IMR-90 (cell line): ENCODE results near the gene STOX1. TPM values are rescaled to one million over a fixed set of nuclear protein-coding genes. Genes with fewer than 3 reads are reported as not detected.

Source experiments
- ATAC-seq: fragments of 200-7000 bp; cut with Tn5 transposase; 2 replicates; pipeline ENCODE4 v1.9.1; 2020; ENCODE audit warnings: low read depth, mild to moderate bottlenecking, moderate library complexity
- BruUV-seq: library from RNA; stranded (reverse); fragments of 400-500 nt; replicated peaks from 2 replicates; lab custom pipeline; 2021; lab: Mats Ljungman, UMichigan
- CTCF ChIA-PET: fragments of 300-600 bp; formaldehyde crosslinking; extraction: SDS; loops from one replicate; lab custom pipeline; 2021; ENCODE audit warnings: antibody characterized with exemption; lab: Yijun Ruan, JAX
- POLR2A ChIA-PET: fragments of 300-600 bp; sonication (Branson Sonifier 250); formaldehyde crosslinking; loops from one replicate; lab custom pipeline; 2022; ENCODE audit warnings: antibody characterized with exemption; ENCODE audit not compliant: unreplicated experiment; lab: Charles Lee
- DNase-seq: peaks from one replicate; pipeline ENCODE4 v3.0.0; 2013
- H2AFZ ChIP-seq: replicated peaks from 2 replicates; pipeline ENCODE3; 2013; ENCODE audit warnings: low read length, mild to moderate bottlenecking; ENCODE audit not compliant: poor library complexity
- H2AK5ac ChIP-seq: 2 replicates; pipeline ENCODE4 v1.6.1; 2013; ENCODE audit warnings: low read depth, low read length, inconsistent platforms
- H2AK9ac ChIP-seq: replicated peaks from 2 replicates; pipeline ENCODE3; 2013; ENCODE audit warnings: mild to moderate bottlenecking, low read depth, low read length, moderate library complexity; ENCODE audit not compliant: poor library complexity
- H2BK120ac ChIP-seq: 2 replicates; pipeline ENCODE4 v1.6.1; 2013; ENCODE audit warnings: low read depth, low read length, inconsistent platforms
- H2BK15ac ChIP-seq: 3 replicates; pipeline ENCODE4 v1.6.1; 2013; ENCODE audit warnings: low read depth, low read length, inconsistent platforms
- H2BK20ac ChIP-seq: 2 replicates; pipeline ENCODE4 v1.6.1; 2013; ENCODE audit warnings: low read depth, mild to moderate bottlenecking, inconsistent platforms, low read length, moderate library complexity
- H2BK5ac ChIP-seq: 2 replicates; pipeline ENCODE4 v1.6.1; 2013; ENCODE audit warnings: mild to moderate bottlenecking, low read depth, low read length, inconsistent platforms; ENCODE audit not compliant: poor library complexity, severe bottlenecking
- H3K14ac ChIP-seq: replicated peaks from 2 replicates; pipeline ENCODE4 v1.6.1; 2013; ENCODE audit warnings: low read depth, low read length, inconsistent platforms
- H3K18ac ChIP-seq: 2 replicates; pipeline ENCODE4 v1.6.1; 2013; ENCODE audit warnings: low read depth, low read length, control low read depth
- H3K23ac ChIP-seq: 2 replicates; pipeline ENCODE4 v1.6.1; 2013; ENCODE audit warnings: low read depth, low read length, inconsistent platforms
- H3K27ac ChIP-seq: 2 replicates; pipeline ENCODE4 v1.5.1; 2013; ENCODE audit warnings: mild to moderate bottlenecking, control low read depth, low read length; ENCODE audit not compliant: insufficient read depth
- H3K27me3 ChIP-seq: 2 replicates; pipeline ENCODE4 v1.6.1; 2013; ENCODE audit warnings: low read length; ENCODE audit not compliant: control insufficient read depth, insufficient read depth
- H3K36me3 ChIP-seq: 2 replicates; pipeline ENCODE4 v1.6.1; 2013; ENCODE audit warnings: low read length, mixed read lengths; ENCODE audit not compliant: control insufficient read depth, insufficient read depth
- H3K4ac ChIP-seq: 2 replicates; pipeline ENCODE4 v1.6.1; 2013; ENCODE audit warnings: low read depth, low read length, inconsistent platforms
- H3K4me1 ChIP-seq: 2 replicates; pipeline ENCODE4 v1.6.1; 2013; ENCODE audit warnings: low read length, mixed read lengths; ENCODE audit not compliant: control insufficient read depth, insufficient read depth
- H3K4me2 ChIP-seq: 2 replicates; pipeline ENCODE4 v1.6.1; 2013; ENCODE audit warnings: low read depth, mild to moderate bottlenecking, control low read depth, low read length, moderate library complexity
- H3K4me3 ChIP-seq: 2 replicates; pipeline ENCODE4 v1.5.1; 2013; ENCODE audit warnings: low read depth, mild to moderate bottlenecking, control low read depth, low read length, moderate library complexity; ENCODE audit not compliant: insufficient read depth
- H3K56ac ChIP-seq: 2 replicates; pipeline ENCODE4 v1.6.1; 2013; ENCODE audit warnings: low read length, inconsistent platforms; ENCODE audit not compliant: insufficient read depth; ENCODE audit errors: extremely low read depth
- H3K79me1 ChIP-seq, 2 experiments: 2 replicates each; pipeline ENCODE4 v1.6.1; 2013; ENCODE audit warnings: low read length in 2 of 2, inconsistent platforms in 1 of 2, low read depth in 1 of 2
- H3K9ac ChIP-seq: 2 replicates; pipeline ENCODE4 v1.6.1; 2013; ENCODE audit warnings: low read depth, low read length, control low read depth
- H3K9me1 ChIP-seq: 2 replicates; pipeline ENCODE4 v1.6.1; 2013; ENCODE audit warnings: low read length, inconsistent platforms; ENCODE audit not compliant: insufficient read depth
- H3K9me3 ChIP-seq: 2 replicates; pipeline ENCODE4 v1.6.1; 2013; ENCODE audit warnings: low read length; ENCODE audit not compliant: control insufficient read depth, insufficient read depth
- H4K20me1 ChIP-seq: 2 replicates; pipeline ENCODE4 v1.6.1; 2013; ENCODE audit warnings: low read length, inconsistent platforms; ENCODE audit not compliant: insufficient read depth
- H4K5ac ChIP-seq: 2 replicates; pipeline ENCODE4 v1.6.1; 2013; ENCODE audit warnings: mild to moderate bottlenecking, low read depth, low read length, control low read depth
- H4K8ac ChIP-seq, 2 experiments: 2 replicates each; pipeline ENCODE4 v1.6.1; 2013; ENCODE audit warnings: low read depth in 2 of 2, low read length in 2 of 2, control low read depth in 1 of 2, inconsistent platforms in 1 of 2
- H4K91ac ChIP-seq: 2 replicates; pipeline ENCODE4 v1.6.1; 2013; ENCODE audit warnings: low read depth, low read length, inconsistent platforms; ENCODE audit not compliant: insufficient read depth
- BHLHE40 ChIP-seq: fragments of 150-350 bp; IDR thresholded peaks from 2 replicates; pipeline ENCODE4 v1.6.1; 2016; ENCODE audit warnings: mild to moderate bottlenecking, low read depth, low read length
- FOS ChIP-seq: fragments of 150-350 bp; IDR thresholded peaks from 2 replicates; pipeline ENCODE4 v1.6.1; 2016; ENCODE audit warnings: low read depth, low read length
- MAFK ChIP-seq: IDR thresholded peaks from 2 replicates; pipeline ENCODE4 v1.6.1; 2012; ENCODE audit warnings: low read depth, low read length, improper control_type of control experiment
- WGBS, 2 experiments: methylation state at CpG; one replicate each; pipeline versions ENCODE4 v1.1.5 to v1.1.7; 2013; ENCODE audit warnings: missing lambda C conversion rate in 2 of 2; ENCODE audit not compliant: insufficient read length in 1 of 2; ENCODE audit errors: extremely low coverage in 2 of 2; 5-methylcytosine and 5-hydroxymethylcytosine counted together
- dilution Hi-C: fragments of 300-500 bp; cut with HindIII; formaldehyde crosslinking; loops from one replicate; pipeline ENCODE4 v1.14.3; 2018; ENCODE audit warnings: low sequenced_read_pairs; ENCODE audit not compliant: unreplicated experiment
- in situ Hi-C: fragments of 300-500 bp; cut with MboI; formaldehyde crosslinking; loops from 3 replicates; pipeline ENCODE4 v1.14.3; 2019; ENCODE audit warnings: low sequenced_read_pairs, inconsistent platforms, mixed read lengths
- intact Hi-C: fragments of 100-400 bp; cut with micrococcal nuclease; formaldehyde crosslinking; loops from 2 replicates; pipeline ENCODE4 v1.10.0; 2022
- polyA plus RNA-seq, 3 experiments: library from polyadenylated mRNA; depleted of rRNA; stranded (reverse); fragments of >200 nt; gene quantifications; 2 replicates each; pipeline ENCODE4 v1.2.3, GENCODE V29; 2012; ENCODE audit warnings: low replicate concordance in 1 of 3
- total RNA-seq: library from RNA; depleted of rRNA; stranded (reverse); fragments of >200 nt; gene quantifications from 2 replicates; pipeline ENCODE4 v1.2.3, GENCODE V29; 2012

STOX1 gene
- total and polyA plus RNA-seq, 2 of the 4 experiments (the other 2 are of a cell fraction), result 0.03 to 0.18 TPM

GRCh38 chr10:68796605-68797004, 30.7 kb upstream of the STOX1 start:
- no peak overlapping the region for H2BK120ac ChIP-seq
- no peak overlapping the region for H3K4ac ChIP-seq
- H3K27me3 ChIP-seq, result no peaks in the 10 kb centered on the region
- no peak overlapping the region for H3K9ac ChIP-seq
- no peak overlapping the region for H3K4me3 ChIP-seq
- no peak overlapping the region for H2BK5ac ChIP-seq
- dilution Hi-C loops (no loop called here), intact Hi-C loops (no loop called here), in situ Hi-C loops (no loop called here)
- H3K14ac ChIP-seq, result no peak overlapping the region
- TF ChIP-seq MAFK (peak; percentile 49; the same call in 1 of the 2 replicates), FOS (no peak), BHLHE40 (no peak)
- ATAC-seq (no peak), DNase-seq (peak; percentile 67)
- no peak overlapping the region for H4K5ac ChIP-seq
- H3K36me3 ChIP-seq, result peaks cover 27% of the 10 kb centered on the region
- WGBS, 2 experiments, result no CpG with 5 or more reads among the region's 3 CpGs
- H3K79me1 ChIP-seq, result 0 out of 4 replicates have a peak, but pooled peaks cover 0 to 3% of the 10 kb centered on the region in 2 experiments
- H2BK15ac ChIP-seq, result no peak overlapping the region
- H2BK20ac ChIP-seq, result no peak overlapping the region
- no peak overlapping the region for H2AK9ac ChIP-seq
- H4K8ac ChIP-seq, result no peak overlapping the region
- no peak overlapping the region for H2AFZ ChIP-seq
- no peak overlapping the region for H3K56ac ChIP-seq
- H4K20me1 ChIP-seq, result no peaks in the 10 kb centered on the region; the same call in 1 of the 2 replicates
- no peak overlapping the region for H3K18ac ChIP-seq
- H3K27ac ChIP-seq, result no peak overlapping the region
- no peaks in the 10 kb centered on the region for H3K9me3 ChIP-seq
- H3K4me2 ChIP-seq, result no peak overlapping the region
- CTCF ChIA-PET, result no interaction called here
- no peak overlapping the region for H4K91ac ChIP-seq
- H3K4me1 ChIP-seq, result no peaks in the 10 kb centered on the region
- POLR2A ChIA-PET, result no interaction called here
- H3K9me1 ChIP-seq, result no peaks in the 10 kb centered on the region; the same call in 1 of the 2 replicates
- no peak overlapping the region for H2AK5ac ChIP-seq
- BruUV-seq, result no TSS peak
- no peak overlapping the region for H3K23ac ChIP-seq
